Hepatic stellate cell (primary cell): ENCODE data around the gene BRD4.
"Not testable (repeated sequence)": the region's sequence is repeated elsewhere in the genome, so short reads cannot be mapped to it uniquely, and the experiment has no call there.

ENCODE experiments used
- DNase-seq: peaks from one replicate; pipeline ENCODE4 v3.0.0; 2011; ENCODE audit warnings: low spot score

BRD4 gene

GRCh38 chr19:15332311-15332996, at the start of gene BRD4:
Gene BRD4, minus strand, starts transcription at chr19:15332539. Its CDS starts 59,440 bp downstream, at chr19:15273099.
- peak; percentile 89 for DNase-seq

GRCh38 chr19:15381864-15382263, 49.5 kb upstream of the BRD4 start:
- DNase-seq = no peak

- DNase-seq = no peak
Measured at GRCh38 chr19:15381429-15381828, 49.1 kb upstream of the BRD4 start.

GRCh38 chr19:15379999-15380647, 47.8 kb upstream of the BRD4 start:
- DNase-seq = no peak

GRCh38 chr19:15379083-15379998, 47.0 kb upstream of the BRD4 start, which contains the start of gene AKAP8:
Gene AKAP8, minus strand, starts transcription at chr19:15379787. Its CDS starts 56 bp downstream, at chr19:15379731.
- DNase-seq = peak; percentile 100

- DNase-seq = peak; percentile 79
Measured at GRCh38 chr19:15378534-15379082, 46.3 kb upstream of the BRD4 start.

- no peak for DNase-seq
Measured at GRCh38 chr19:15374796-15375440, 42.6 kb upstream of the BRD4 start.

- no peak for DNase-seq
Measured at GRCh38 chr19:15374105-15374651, 41.8 kb upstream of the BRD4 start.

GRCh38 chr19:15373644-15374043, 41.3 kb upstream of the BRD4 start:
- DNase-seq = no peak

- no peak for DNase-seq
Measured at GRCh38 chr19:15372891-15373301, 40.6 kb upstream of the BRD4 start.

GRCh38 chr19:15372470-15372869, 40.1 kb upstream of the BRD4 start:
- no peak for DNase-seq

GRCh38 chr19:15371786-15372380, 39.5 kb upstream of the BRD4 start:
- no peak for DNase-seq

GRCh38 chr19:15371119-15371518, 38.8 kb upstream of the BRD4 start:
- no peak for DNase-seq

- DNase-seq = no peak
Measured at GRCh38 chr19:15369594-15369891, 37.2 kb upstream of the BRD4 start.

- DNase-seq = no peak
Measured at GRCh38 chr19:15368798-15369593, 36.7 kb upstream of the BRD4 start.

- no peak for DNase-seq
Measured at GRCh38 chr19:15368051-15368632, 35.8 kb upstream of the BRD4 start.

GRCh38 chr19:15367439-15367838, 35.1 kb upstream of the BRD4 start:
- DNase-seq = no peak

- no peak for DNase-seq
Measured at GRCh38 chr19:15365264-15365663, 32.9 kb upstream of the BRD4 start.

- not testable (repeated sequence) for DNase-seq
Measured at GRCh38 chr19:15363791-15364190, 31.5 kb upstream of the BRD4 start.

- not testable (repeated sequence) for DNase-seq
Measured at GRCh38 chr19:15363048-15363447, 30.7 kb upstream of the BRD4 start.
